Astrocyte of the cerebellum (primary cell): ENCODE data around the gene OTULIN.

Source experiments
- DNase-seq: peaks from one replicate; pipeline ENCODE4 v3.0.0-alpha.2; 2011; ENCODE audit warnings: low read depth
- H3K4me3 ChIP-seq: 2 replicates; pipeline ENCODE4 v1.5.1; 2011; ENCODE audit warnings: mild to moderate bottlenecking, low read depth, low read length, moderate library complexity
- in situ Hi-C: cut with HindIII; loops from 2 replicates; pipeline ENCODE4 v1.10.0; 2017; ENCODE audit warnings: low sequenced_read_pairs
- TF ChIP-seq, protein P1 (sequence below): IDR thresholded peaks from 2 replicates; pipeline ENCODE4 v1.5.1; 2012; ENCODE audit warnings: low read length, low read depth, moderate library complexity, mild to moderate bottlenecking; ENCODE audit errors: missing control alignments

Gene OTULIN

DNA sequence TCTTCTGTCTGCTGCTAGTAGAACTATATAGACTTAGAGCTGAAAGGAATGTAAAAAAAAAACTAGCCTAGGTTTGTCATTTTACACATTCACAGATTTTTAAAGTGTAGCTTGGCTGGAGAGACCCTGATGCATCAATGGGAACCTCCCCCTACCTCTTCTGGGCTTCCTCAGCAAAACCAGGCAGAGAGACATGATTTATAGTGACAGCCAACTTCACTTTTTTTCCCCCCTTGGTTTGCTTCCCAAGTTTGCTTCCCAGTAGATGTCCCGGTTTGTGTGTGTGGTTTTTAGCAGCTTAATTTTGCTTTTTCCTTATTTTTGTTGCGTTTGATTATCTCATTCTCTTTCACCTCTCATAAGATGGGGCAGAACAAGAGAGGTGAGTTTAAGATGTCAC is 1.8 kb downstream of the OTULIN start:
- no peak for DNase-seq
- in situ Hi-C loops, result no loop called here
- TF ChIP-seq, protein P1, sequence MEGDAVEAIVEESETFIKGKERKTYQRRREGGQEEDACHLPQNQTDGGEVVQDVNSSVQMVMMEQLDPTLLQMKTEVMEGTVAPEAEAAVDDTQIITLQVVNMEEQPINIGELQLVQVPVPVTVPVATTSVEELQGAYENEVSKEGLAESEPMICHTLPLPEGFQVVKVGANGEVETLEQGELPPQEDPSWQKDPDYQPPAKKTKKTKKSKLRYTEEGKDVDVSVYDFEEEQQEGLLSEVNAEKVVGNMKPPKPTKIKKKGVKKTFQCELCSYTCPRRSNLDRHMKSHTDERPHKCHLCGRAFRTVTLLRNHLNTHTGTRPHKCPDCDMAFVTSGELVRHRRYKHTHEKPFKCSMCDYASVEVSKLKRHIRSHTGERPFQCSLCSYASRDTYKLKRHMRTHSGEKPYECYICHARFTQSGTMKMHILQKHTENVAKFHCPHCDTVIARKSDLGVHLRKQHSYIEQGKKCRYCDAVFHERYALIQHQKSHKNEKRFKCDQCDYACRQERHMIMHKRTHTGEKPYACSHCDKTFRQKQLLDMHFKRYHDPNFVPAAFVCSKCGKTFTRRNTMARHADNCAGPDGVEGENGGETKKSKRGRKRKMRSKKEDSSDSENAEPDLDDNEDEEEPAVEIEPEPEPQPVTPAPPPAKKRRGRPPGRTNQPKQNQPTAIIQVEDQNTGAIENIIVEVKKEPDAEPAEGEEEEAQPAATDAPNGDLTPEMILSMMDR, result no peak
- H3K4me3 ChIP-seq, result no peak overlapping the region

- in situ Hi-C loops, result no loop called here
- H3K4me3 ChIP-seq, result no peak overlapping the region
- TF ChIP-seq, protein P1, result no peak
These were observed 2.8 kb downstream of the OTULIN start for GRCh38 chr5:14667290-14667689.

GRCh38 chr5:14667770-14668169 is 3.3 kb downstream of the OTULIN start:
- TF ChIP-seq, protein P1, result no peak
- no peak overlapping the region for H3K4me3 ChIP-seq
- in situ Hi-C loops, result no loop called here
- DNase-seq, result no peak

More at GRCh38 chr5:14667290-14667689, 2.8 kb downstream of the OTULIN start:
- DNase-seq, result no peak

GRCh38 chr5:14668181-14668591 is 3.7 kb downstream of the OTULIN start:
- no peak for DNase-seq
- TF ChIP-seq, protein P1, result no peak
- in situ Hi-C loops, result no loop called here
- H3K4me3 ChIP-seq, result no peak overlapping the region

DNA sequence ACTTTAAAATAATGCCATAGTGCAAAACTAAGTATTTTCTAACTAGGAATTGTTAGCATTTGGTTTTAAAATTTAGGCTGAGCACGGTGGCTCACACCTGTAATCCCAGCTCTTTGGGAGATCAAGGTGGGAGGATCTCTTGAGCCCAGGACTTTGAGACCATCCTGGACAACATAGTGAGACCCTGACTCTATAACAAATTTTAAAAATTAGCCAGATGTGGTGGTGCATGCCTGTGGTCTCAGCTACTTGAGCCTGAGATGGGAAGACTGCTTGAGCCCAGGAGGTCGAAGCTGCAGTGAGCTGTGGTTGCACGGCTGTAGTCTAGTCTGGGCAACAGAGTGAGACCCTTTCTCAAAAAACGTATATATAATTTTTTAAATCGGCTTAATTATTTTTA is 4.9 kb downstream of the OTULIN start:
- no peak for DNase-seq
- TF ChIP-seq, protein P1, result no peak
- no peak overlapping the region for H3K4me3 ChIP-seq
- in situ Hi-C loops, result no loop called here

- DNase-seq, result peak; percentile 67
- TF ChIP-seq, protein P1, result no peak
- no peak overlapping the region for H3K4me3 ChIP-seq
- in situ Hi-C loops, result no loop called here
These were observed 5.5 kb downstream of the OTULIN start for GRCh38 chr5:14669975-14670374.

GRCh38 chr5:14671414-14671813 is 6.9 kb downstream of the OTULIN start:
- TF ChIP-seq, protein P1, result no peak
- no peak overlapping the region for H3K4me3 ChIP-seq
- no peak for DNase-seq
- in situ Hi-C loops, result no loop called here
